Adrenal gland (tissue), 12 donors: Measurements from ENCODE around the gene PRDM1. TPM values are rescaled to one million over a fixed set of nuclear protein-coding genes. Genes with fewer than 3 reads are reported as not detected.

ENCODE experiments used
- DNase-seq, 7 donors: peaks; one replicate each; pipeline ENCODE4 v3.0.0-alpha.2; 2019 to 2020
- H3K27ac ChIP-seq, 5 donors: fragments of 200-600 bp; sonication (generic) in 4 of 5; 1 replicate in 3 of 5; 2 replicates in 2 of 5; pipeline versions ENCODE4 v1.5.1 to v1.8.0; 2016 to 2020; ENCODE audit warnings: mild to moderate bottlenecking in 1 of 5
- H3K27me3 ChIP-seq: fragments of 200-600 bp; 2 replicates; pipeline ENCODE4 v1.8.0; 2021
- H3K36me3 ChIP-seq, 2 donors: fragments of 200-600 bp; replicated peaks in 1 of 2; 1 replicate in 1 of 2; 2 replicates in 1 of 2; pipeline versions ENCODE4 v1.5.1 to v1.8.0; 2018 to 2022
- H3K4me1 ChIP-seq, 2 donors: fragments of 200-600 bp; replicated peaks in 1 of 2; 1 replicate in 1 of 2; 2 replicates in 1 of 2; pipeline versions ENCODE4 v1.5.1 to v1.8.0; 2018 to 2021
- H3K4me3 ChIP-seq, 4 donors: fragments of 200-600 bp; sonication (generic) in 3 of 4; one replicate each; pipeline ENCODE4 v1.5.1; 2016 to 2018
- H3K9me3 ChIP-seq, 3 donors: fragments of 200-600 bp; sonication (generic) in 1 of 3; replicated peaks in 1 of 3; 1 replicate in 2 of 3; 2 replicates in 1 of 3; pipeline versions ENCODE4 v1.5.1 to v1.8.0; 2016 to 2021
- POLR2A ChIP-seq, 2 donors: fragments of 450-650 bp; IDR thresholded peaks; one replicate each; pipeline ENCODE4 v1.6.1; 2017; ENCODE audit warnings: antibody characterized with exemption in 2 of 2, mild to moderate bottlenecking in 2 of 2, moderate library complexity in 1 of 2
- WGBS, 4 donors: extraction: QIAGEN DNeasy Blood & Tissue Kit in 2 of 4; methylation state at CpG; one replicate each; pipeline versions ENCODE4 v1.1.5 to v1.1.7; 2013 to 2017; 5-methylcytosine and 5-hydroxymethylcytosine counted together
- intact Hi-C, 2 donors: fragments of 100-400 bp; cut with DNase I; formaldehyde crosslinking; loops; one replicate each; pipeline versions ENCODE4 v1.14.1 to v1.15.0; 2022 to 2023
- polyA plus RNA-seq, 3 donors: library from polyadenylated mRNA; stranded (reverse); fragments of 200-250 nt in 2 of 3; fragments of 350-450 nt in 1 of 3; fragmentation: Illumina TruSeq in 1 of 3; extraction: RNeasy Lipid Tissue Mini Kit (QIAGEN cat#74804) in 1 of 3; gene quantifications; one replicate each; pipeline ENCODE4 v1.2.3, GENCODE V29; 2013 to 2014
- total RNA-seq, 9 donors: library from RNA; depleted of rRNA in 4 of 9; stranded (reverse); fragments of >200 nt in 4 of 9; fragments of 120-200 nt in 1 of 9; fragmentation: NEBNext Ultra II Directional in 1 of 9; extraction: Animal tissue kit (Norgen Biotek cat#: 25700) in 1 of 9; gene quantifications; one replicate each; pipeline versions ENCODE4 v1.1.0 to v1.2.4, GENCODE V29; 2013 to 2023
- TF ChIP-seq, protein P1 (sequence below), 6 experiments: fragments of 450-650 bp in 4 of 6; fragments of 200-600 bp in 2 of 6; sonication (generic) in 1 of 6; IDR thresholded peaks; 1 replicate in 5 of 6; 2 replicates in 1 of 6; pipeline versions ENCODE4 v1.5.1 to v1.8.0; 2016 to 2021; ENCODE audit warnings: antibody characterized with exemption in 6 of 6, mild to moderate bottlenecking in 2 of 6, moderate library complexity in 1 of 6
- donor health status: healthy with polysubstance abuse.
- donor health status: Bipolar disorder and iron deficiency.
- donor health status: DM: yes; HTN: yes; CAD: no.
- donor health status: DM: no; HTN: no; CAD: no.
- donor health status: DM: no; HTN: no; CAD: no.
- donor health status: DM: yes; HTN: yes; CAD: no.

PRDM1 gene
- total and polyA plus RNA-seq, 12 donors = 0.40 to 7.5 (median 3.7) TPM

DNA sequence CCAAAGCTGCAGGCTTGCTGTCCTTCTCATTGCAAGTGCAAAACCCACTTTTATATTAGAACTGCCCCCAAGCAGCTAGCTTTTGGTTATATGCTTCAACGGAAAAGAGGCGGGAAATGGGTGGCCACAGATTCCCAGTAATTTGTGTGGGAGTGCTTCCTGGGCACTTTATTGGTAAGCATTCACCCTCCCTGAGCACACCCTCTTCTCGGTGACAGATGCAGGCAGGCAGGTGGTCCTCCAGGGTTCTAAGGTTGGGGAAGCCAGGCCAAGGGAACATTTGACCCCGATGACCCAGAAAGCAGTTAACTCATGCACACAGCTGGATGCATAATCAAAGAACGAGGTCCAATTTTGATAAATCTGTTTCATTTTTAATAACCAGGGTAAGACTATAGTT is 29.1 kb downstream of the PRDM1 start:
- H3K4me3 ChIP-seq = no peak overlapping the region
- TF ChIP-seq, protein P1, sequence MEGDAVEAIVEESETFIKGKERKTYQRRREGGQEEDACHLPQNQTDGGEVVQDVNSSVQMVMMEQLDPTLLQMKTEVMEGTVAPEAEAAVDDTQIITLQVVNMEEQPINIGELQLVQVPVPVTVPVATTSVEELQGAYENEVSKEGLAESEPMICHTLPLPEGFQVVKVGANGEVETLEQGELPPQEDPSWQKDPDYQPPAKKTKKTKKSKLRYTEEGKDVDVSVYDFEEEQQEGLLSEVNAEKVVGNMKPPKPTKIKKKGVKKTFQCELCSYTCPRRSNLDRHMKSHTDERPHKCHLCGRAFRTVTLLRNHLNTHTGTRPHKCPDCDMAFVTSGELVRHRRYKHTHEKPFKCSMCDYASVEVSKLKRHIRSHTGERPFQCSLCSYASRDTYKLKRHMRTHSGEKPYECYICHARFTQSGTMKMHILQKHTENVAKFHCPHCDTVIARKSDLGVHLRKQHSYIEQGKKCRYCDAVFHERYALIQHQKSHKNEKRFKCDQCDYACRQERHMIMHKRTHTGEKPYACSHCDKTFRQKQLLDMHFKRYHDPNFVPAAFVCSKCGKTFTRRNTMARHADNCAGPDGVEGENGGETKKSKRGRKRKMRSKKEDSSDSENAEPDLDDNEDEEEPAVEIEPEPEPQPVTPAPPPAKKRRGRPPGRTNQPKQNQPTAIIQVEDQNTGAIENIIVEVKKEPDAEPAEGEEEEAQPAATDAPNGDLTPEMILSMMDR (IDR thresholded peaks at IDR 0.05) = no peak
- no peak for TF ChIP-seq POLR2A (IDR thresholded peaks at IDR 0.05)
- no peaks in the 10 kb centered on the region for H3K27me3 ChIP-seq
- no peak overlapping the region for H3K27ac ChIP-seq
- no peaks in the 10 kb centered on the region for H3K9me3 ChIP-seq
- H3K4me1 ChIP-seq = no peaks in the 10 kb centered on the region
- no peak for DNase-seq
- WGBS, 4 donors = 79 to 96% (median 94%) methylated on average over 5 of the region's 5 CpGs
- intact Hi-C loops = no loop called here
- H3K36me3 ChIP-seq = no peaks in the 10 kb centered on the region

DNA sequence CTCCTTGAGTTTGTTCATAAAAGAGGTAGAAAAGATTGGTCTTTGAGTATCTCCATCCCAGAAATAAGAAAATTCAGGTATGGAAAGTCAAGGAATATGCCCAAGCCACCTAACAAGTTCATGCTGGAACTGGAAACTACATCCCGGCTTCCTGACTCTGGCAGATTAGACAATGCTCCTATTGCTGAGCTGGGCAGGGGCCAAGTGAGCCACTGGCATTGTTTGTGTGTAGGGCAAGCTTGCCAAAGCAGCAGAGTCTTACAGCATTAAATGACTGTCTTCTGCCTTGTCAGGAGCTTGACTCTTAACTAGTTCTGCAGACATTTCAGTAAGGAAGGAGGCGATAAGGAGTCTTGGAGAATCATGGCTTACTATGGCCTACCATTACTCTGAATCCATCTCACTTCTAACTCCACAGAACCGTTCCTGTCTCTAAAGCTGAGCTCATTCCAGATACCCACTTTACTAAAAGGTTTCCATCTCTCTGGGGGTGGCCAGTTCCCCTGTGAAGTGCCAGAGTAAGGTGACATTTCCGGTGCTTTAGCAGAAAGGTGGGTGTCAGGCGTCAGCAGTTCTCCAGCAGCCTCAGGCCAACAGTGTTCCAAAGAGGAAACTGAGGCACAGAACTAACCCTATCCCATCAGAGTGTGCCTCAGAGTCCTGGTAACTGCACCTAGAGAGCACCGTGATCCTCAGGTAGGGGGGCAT is 30.1 kb downstream of the PRDM1 start:
- Histone ChIP-seq H3K36me3 (no peaks in the 10 kb centered on the region), H3K4me1 (no peaks in the 10 kb centered on the region), H3K9me3 (no peaks in the 10 kb centered on the region), H3K27ac (no peak overlapping the region), H3K27me3 (no peaks in the 10 kb centered on the region), H3K4me3 (no peak overlapping the region)
- TF ChIP-seq, protein P1 (IDR thresholded peaks at IDR 0.05) = no peak
- TF ChIP-seq POLR2A (IDR thresholded peaks at IDR 0.05) = no peak
- DNase-seq = peak in 3 of 7 donors; percentile 27 to 64 (median 41)
- intact Hi-C loops = no loop called here
- 83 to 88% (median 86%) methylated on average over 6 of the region's 6 CpGs for WGBS, 4 donors

DNA sequence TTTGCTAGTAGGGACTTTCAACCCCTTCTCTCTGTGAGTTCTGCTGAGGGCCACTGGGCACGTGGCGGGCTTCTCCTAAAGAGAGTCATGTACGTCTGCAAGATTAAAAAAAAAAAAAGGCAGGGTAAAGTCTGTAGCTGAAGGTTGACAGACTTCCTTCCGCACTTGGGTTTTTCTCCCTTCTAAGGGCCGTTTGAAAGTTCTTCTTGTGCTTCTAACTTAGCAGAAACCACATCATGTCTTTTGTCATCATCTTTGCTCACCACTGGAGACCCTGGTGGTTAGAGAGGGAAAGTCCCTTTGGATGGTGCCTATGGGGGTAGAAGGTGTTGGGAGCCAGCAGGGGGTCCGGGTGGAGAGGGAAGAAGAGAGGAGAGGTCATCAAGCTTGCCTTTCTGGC is 31.4 kb downstream of the PRDM1 start:
- Histone ChIP-seq H3K36me3 (no peaks in the 10 kb centered on the region), H3K4me3 (no peak overlapping the region), H3K9me3 (no peaks in the 10 kb centered on the region), H3K27ac (no peak overlapping the region), H3K4me1 (no peaks in the 10 kb centered on the region), H3K27me3 (no peaks in the 10 kb centered on the region)
- WGBS, 4 donors = 58 to 65% (median 62%) methylated on average over 6 of the region's 6 CpGs
- peak in 1 of 7 donors; percentile 13 for DNase-seq
- TF ChIP-seq, protein P1 (IDR thresholded peaks at IDR 0.05) = no peak
- no peak for TF ChIP-seq POLR2A (IDR thresholded peaks at IDR 0.05)
- intact Hi-C loops = no loop called here

DNA sequence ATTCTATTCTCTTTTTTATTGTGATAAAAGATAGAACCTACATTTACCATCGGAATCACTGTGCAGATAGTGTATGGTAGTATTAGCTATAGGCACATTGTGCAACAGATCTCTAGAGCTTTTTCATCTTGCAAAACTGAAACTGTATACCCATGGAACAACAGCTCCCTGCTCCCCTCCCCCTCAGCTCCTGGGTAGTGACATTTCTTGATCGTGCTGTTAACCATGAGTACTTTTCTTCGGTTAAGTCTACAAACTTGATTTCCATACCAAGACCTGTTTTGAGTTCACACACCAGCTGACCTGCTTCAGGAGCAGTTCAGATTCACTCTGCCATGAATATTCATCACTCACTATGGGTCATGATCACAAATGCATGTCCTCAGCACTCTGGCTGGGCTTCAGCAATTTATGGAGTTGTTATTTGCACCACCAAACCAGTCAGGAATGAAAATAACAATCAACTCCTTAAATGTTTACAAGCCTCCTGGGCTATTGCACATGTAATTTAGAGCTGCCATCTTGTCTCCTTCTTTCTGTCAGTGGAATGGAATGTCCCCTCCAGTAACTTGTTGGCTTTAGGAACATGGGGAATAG is 32.8 kb downstream of the PRDM1 start:
- no peaks in the 10 kb centered on the region for H3K4me1 ChIP-seq

More for the DNA sequence above, 32.8 kb downstream of the PRDM1 start:
- no peak for DNase-seq
- intact Hi-C loops = no loop called here
- Histone ChIP-seq H3K27ac (no peak overlapping the region), H3K36me3 (no peaks in the 10 kb centered on the region), H3K27me3 (no peaks in the 10 kb centered on the region), H3K9me3 (no peaks in the 10 kb centered on the region), H3K4me3 (no peak overlapping the region)
- 87 to 95% (median 90%) methylated on average over 3 of the region's 3 CpGs for WGBS, 4 donors
- TF ChIP-seq, protein P1 (IDR thresholded peaks at IDR 0.05) = no peak
- no peak for TF ChIP-seq POLR2A (IDR thresholded peaks at IDR 0.05)
